GM06990 (cell line): Measurements from ENCODE around the gene LAMB3.

Experiments
- DNase-seq: peaks from one replicate; pipeline ENCODE4 v3.0.0-alpha.2; 2011; ENCODE audit not compliant: insufficient read length; ENCODE audit errors: extremely low read depth
- H3K27me3 ChIP-seq: replicated peaks from 2 replicates; pipeline ENCODE4 v1.6.0; 2011; ENCODE audit warnings: low read length; ENCODE audit not compliant: control insufficient read depth, insufficient read depth
- H3K36me3 ChIP-seq: 2 replicates; pipeline ENCODE4 v1.5.1; 2011; ENCODE audit warnings: low read length; ENCODE audit not compliant: control insufficient read depth, insufficient read depth
- H3K4me3 ChIP-seq: replicated peaks from 2 replicates; pipeline ENCODE4 v1.5.1; 2011; ENCODE audit warnings: low read depth, mild to moderate bottlenecking, control low read depth, low read length
- CTCF ChIP-seq: IDR thresholded peaks from 2 replicates; pipeline ENCODE4 v1.5.1; 2011; ENCODE audit warnings: low read length, control low read depth, mild to moderate bottlenecking, inconsistent platforms; ENCODE audit not compliant: insufficient read depth, poor library complexity, severe bottlenecking

Gene LAMB3

GRCh38 chr1:209624558-209625549 is 27.4 kb downstream of the LAMB3 start:
- H3K4me3 ChIP-seq = no peak overlapping the region
- TF ChIP-seq CTCF = no peak
- no peak for DNase-seq
- H3K27me3 ChIP-seq = no peaks in the 10 kb centered on the region; the same call in 1 of the 2 replicates
- no peaks in the 10 kb centered on the region for H3K36me3 ChIP-seq

GRCh38 chr1:209622841-209623829 is 29.1 kb downstream of the LAMB3 start:
- Histone ChIP-seq H3K4me3 (no peak overlapping the region), H3K36me3 (no peaks in the 10 kb centered on the region), H3K27me3 (no peaks in the 10 kb centered on the region; the same call in 1 of the 2 replicates)
- DNase-seq = no peak
- TF ChIP-seq CTCF = no peak

- no peak for TF ChIP-seq CTCF
- H3K4me3 ChIP-seq = no peak overlapping the region
- H3K27me3 ChIP-seq = no peaks in the 10 kb centered on the region; the same call in 1 of the 2 replicates
- no peak for DNase-seq
- no peaks in the 10 kb centered on the region for H3K36me3 ChIP-seq
These were observed 30.2 kb downstream of the LAMB3 start for GRCh38 chr1:209621741-209622655.

- no peak for DNase-seq
- TF ChIP-seq CTCF = no peak
- H3K36me3 ChIP-seq = no peaks in the 10 kb centered on the region
- H3K27me3 ChIP-seq = no peaks in the 10 kb centered on the region; the same call in 1 of the 2 replicates
- H3K4me3 ChIP-seq = no peak overlapping the region
These were observed 30.9 kb downstream of the LAMB3 start for GRCh38 chr1:209621286-209621685.

GRCh38 chr1:209620487-209620884 is 31.7 kb downstream of the LAMB3 start:
- TF ChIP-seq CTCF = no peak
- no peak overlapping the region for H3K4me3 ChIP-seq
- no peak for DNase-seq
- no peaks in the 10 kb centered on the region for H3K36me3 ChIP-seq
- no peaks in the 10 kb centered on the region; the same call in 1 of the 2 replicates for H3K27me3 ChIP-seq
